Measurements from ENCODE around the gene KCNIP4.

- TF ChIP-seq POLR2A (IDR thresholded peaks at IDR 0.05) (no peak), CTCF (IDR thresholded peaks at IDR 0.05) (no peak)
These were observed 493.7 kb downstream of the KCNIP4 start for GRCh38 chr4:21454831-21455230.
